ENCODE data around the gene DUSP8.

The DUSP8 gene

DNA sequence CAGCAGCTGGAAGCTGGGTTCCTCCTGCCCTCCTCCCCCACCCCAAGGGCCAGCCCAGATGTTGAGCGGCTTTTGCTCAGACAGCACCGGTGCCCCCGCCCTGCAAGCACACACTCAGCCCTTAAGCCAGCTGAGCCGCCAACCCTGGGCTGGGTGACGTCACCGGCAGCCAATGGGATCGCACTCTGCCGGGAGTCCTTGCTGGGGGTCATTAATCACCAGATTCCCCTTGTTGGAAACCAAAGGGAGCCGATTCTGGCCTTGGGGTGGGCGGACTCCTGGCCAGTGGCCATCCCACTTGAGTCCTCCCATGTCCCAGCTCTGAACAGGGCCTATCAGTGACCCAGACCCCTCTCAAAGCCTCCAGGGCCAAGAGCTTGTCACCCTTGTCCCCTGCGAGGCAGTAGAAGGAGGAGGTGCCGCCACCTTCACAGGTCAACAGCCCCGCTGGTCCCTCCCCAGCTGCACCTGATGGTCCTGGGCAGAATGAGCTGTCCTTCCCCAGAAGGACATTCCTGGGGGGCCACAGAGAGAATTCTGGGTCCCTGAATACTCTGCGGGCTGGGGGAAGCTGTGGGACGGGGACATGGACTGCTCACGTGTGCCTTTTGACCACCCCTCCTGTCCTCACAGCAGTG, 7.4 kb downstream of the DUSP8 start:
- no peak for DNase-seq

DNA sequence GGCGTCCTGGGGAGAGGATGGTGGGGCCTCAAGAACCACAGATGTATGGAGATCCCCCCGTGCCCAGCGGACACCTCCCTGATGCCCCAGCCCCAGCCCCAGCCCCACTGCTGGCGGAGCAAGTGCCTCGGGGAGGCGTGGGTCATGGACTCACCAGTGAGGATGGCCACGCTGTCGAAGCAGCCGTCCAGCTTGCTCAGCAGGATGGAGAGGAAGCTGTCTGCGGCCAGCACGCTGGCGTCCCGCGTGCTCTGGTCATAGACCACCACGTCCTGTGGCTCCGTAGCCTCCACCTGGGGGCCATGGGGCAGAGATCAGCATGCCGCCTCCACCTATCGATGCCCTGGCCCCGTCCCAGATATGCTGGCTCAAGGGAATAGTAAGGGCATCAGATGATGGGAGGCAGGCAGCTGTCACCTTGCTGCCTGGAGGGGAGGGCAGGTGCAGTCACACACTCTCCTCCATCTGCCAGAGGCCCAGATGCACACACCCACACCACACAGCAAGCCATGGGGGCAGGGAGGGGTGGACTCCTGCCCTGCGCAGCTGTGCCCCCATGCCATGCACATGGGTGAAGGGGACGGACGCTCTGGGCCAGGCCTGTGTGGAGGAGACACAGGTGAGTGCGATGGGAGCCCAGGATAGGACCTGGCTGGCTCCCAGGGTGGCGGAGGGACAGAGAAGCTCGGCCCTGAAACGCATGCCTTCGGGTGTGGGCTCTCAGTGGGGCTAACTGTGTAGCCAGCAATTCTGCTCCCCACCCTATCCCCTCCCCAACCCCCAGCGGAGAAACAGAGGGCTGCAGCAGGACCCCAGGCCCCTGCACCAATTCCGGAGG, 8.2 kb downstream of the DUSP8 start:
- no peak for DNase-seq

DNA sequence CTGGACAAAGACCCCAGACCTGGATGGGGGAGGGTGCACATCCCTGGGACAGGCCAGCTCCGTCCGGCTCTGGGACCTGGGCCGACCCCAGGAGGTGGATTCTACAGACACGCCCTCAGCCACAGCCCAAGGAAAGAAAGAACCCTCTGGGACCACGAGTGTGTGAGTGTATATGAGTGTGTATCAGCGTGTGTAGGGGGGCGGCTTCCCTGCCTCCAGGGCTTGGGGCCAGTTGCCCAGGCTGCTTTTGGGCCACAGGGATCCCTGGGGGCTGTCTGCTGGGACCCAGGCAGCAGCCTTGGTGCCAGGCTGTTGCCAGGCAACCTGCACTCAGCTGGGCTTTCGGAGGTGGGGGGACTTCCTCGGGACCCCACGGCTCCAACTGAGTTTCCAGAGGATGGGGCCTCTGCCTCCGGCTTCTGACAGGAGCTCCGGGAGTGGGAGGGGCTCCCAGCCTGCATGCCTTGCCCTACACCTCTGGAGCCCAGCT, 8.9 kb downstream of the DUSP8 start:
- no peak for DNase-seq

DNA sequence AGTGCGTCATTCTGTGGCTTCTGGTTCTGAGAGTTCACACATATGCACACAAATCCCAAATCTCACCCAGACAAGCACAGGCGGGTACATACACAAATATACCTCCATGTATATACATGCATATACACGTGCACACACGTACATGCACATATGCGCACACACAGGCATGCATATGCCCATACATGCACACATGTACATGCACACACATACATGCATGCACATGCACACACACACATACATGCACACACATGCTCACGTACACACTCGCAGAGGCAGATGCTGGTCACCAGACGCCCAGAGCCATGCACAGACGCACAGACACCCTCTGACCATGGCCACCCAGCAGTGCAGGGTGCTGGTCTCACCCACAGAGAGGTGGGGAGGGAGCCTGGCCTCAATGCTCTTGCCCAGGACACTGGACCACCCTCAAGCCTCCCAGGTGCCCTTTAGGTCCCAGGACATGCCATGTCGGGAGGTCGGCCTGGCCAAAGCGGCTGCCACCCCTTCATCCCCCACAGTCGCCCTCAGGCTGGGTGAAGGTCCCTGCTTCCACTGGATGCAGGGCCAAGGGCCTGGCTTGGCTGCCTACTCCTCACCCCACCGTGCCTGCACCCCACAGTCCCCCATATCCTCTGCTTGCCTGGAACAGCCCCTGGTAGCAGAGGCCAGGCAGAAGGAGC, 9.5 kb downstream of the DUSP8 start:
- DNase-seq, result no peak

DNA sequence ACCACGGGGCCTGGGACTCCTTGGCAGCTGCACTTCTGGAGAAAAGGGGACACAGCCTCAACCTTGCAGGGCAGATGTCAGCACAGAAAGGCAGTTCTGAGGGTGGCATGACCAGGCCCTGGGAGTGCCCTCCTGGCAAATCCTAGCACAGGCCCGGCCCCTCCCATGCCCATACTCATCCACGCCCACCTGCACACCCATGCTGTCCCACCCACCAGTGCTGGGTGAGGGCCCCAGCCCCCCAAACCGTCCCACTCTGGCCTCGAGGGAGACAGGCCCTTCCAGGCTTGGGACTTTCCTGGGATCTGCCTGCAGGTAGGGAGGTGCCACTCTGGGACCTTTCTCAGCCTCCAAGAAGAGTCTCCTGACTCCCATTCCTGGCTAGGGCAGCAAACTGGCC, 10.1 kb downstream of the DUSP8 start:
- no peak for DNase-seq

DNA sequence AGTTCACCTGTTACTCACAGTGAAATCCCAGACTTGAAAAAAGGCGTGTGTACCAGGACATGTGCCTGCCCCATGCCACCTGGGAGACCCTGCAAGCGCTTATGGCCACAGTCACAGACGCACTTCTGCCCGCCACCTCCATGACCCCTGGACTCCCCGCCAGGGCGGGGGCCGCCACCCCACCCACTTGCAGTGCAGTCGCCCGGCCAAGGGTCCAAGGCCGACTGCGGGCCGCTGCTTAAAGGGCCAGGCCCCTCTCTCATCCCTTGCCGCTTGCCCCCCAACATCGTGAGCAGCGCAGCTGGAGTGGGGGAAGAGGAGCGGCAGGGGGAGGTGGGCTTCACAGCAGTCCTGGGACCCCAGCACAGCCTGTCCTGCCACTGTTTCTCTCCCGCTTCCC, 10.8 kb downstream of the DUSP8 start:
- no peak for DNase-seq

DNA sequence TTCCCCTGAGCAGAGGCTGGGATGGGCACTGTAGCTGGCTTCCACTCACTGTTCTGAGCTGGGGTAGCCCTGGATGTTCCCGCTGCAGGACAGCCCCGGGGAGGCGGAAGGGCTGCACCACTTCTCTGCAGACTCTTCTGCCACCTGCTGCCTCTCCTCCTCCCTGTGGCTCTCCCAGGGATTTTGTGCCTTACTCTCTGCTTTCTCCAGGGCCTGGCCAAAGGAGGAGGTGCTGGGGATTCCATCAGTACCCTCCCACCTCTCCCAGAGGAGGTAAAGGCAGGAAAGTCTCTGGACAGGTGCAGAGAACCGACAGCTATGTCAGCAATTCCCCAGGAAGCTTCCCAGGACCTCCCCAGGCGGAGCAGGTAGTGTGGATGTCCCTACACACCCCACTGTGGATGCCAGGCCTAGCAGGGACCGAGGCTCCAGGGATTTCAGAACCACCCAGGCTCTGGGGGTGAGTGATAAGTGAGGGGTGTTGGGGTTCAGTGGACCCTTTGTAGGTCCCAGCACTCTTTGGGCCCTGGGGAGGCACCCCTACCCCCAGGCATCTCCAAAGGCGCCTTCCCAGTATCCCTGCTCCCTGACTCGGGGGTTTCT, 11.3 kb downstream of the DUSP8 start:
- DNase-seq, result no peak

GRCh38 chr11:1560002-1560648, 11.9 kb downstream of the DUSP8 start:
- DNase-seq, result no peak

DNA sequence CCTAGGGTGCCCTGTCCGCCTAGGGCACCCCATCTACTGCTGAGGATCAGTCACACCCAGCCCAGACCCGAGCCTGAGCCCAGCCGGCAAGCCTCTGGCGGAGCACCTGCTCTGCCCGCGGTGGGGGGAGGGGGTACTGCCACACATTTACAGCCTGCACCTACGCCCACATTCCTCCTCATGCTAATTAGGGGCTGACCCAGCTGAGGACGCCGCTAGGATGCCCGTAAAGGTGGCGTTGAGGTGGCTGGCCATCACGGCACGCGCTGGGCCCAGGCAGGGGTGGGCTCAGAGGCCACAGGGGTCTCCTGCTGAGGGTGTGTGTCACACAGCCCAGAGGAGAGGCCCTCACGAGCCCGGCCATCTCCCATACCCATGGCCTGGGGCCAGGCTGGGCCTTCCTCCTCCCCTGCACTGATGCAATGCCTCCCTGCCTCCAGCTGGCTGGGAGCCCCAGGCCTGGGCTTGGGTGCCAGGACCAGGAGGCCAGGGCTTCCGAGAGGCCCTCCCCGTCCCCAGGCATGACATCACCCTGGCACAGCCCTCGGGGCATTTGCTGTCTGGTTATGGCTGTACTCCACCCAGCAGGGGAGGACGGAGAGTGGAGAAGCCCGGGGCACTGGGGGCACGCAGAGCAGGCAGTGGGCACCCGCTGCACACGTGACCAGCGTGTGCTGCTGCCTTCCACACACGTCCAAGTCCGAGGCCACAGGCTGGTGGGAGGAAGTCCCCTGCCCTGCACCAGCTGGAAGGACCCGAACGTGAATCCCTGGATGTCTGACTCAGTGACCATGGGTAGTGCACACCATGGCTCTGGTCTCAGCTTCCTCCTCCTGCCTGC, 12.7 kb downstream of the DUSP8 start:
- peak; percentile 32 for DNase-seq

GRCh38 chr11:1558775-1559110, 13.3 kb downstream of the DUSP8 start:
- DNase-seq, result no peak

DNA sequence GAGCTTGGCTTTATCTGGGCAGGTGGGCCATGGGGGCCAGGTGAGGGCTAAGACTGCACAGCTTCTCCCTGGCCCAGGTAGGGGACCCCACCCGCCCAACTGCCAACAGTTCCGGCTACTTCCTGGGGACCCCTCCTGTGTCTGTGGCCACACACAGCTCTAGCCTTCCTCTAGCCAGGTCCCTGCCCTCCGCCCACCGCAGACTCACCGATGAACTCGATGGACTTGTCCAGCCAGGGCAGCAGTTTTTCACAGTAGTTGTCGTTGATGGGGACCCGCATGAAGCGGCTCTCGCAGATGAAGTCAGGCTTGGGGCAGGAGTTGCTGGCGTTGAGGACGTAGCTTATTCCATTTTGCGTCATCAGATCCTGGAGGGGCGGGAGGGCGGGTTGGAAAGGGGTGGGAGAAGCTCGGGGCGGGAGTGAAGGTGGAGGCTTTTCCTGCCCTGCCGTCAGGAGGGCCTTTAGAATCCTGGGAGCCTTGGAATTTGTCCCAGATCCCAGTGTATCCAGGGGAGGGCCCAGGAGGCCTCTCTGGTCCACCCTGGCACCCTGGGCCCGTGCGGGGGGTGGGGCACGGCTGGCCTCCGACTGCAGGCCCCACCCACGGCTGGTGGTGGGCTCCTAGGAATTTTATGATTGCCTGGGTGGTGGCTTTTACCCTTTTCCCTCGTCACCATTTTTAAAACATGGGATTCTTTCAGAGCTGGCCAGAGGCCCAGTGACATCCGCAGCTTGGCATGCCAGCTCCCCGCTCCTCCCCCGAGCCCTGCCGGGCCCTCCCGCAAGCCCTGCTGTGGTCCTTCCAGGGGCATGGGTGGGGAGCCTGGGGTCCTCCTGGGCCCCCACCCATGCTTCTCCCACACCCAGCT, 13.9 kb downstream of the DUSP8 start:
- no peak for DNase-seq

DNA sequence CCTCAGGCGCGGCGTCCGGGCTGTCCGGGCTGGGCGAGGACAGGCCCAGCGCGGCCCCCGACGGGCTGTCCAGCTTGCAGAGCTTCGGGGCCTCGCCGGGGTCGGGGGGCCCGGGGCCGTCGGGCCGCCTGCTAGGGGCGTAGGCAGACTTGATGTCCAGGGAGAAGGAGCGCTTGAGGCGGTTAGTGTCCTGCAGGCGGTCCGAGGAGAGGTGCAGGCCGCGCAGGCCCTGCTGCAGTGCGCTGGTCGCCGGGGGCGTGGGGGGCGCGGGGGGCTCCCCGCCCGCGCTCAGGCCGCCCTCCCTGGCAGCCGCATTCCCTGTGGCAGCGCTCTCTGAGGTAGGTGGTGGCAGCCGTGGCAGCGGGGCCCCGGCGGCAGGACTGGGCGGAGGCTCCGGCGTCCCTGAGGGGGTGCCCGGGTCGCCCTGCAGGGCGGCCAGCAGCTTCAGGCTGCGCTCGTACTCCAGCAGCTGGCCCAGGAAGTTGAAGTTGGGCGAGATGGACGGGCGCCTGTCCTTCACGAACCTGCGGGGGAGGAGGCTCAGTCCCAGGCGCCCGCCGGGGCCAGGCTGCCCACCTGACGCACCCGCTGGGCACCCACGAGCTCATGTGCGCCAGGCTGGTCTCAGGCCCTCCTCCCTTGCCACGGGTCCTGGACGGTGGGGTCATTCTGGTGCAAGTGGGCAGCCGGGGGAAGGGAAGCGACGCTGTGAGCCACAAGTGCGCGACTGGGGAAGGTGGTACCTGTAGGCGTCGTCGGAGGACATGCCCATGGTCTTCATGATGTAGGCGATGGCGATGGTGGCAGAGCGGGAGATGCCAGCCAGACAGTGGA, 14.8 kb downstream of the DUSP8 start:
- DNase-seq, result no peak

- DNase-seq, result no peak
Observed at GRCh38 chr11:1556278-1556902, 15.7 kb downstream of the DUSP8 start.

DNA sequence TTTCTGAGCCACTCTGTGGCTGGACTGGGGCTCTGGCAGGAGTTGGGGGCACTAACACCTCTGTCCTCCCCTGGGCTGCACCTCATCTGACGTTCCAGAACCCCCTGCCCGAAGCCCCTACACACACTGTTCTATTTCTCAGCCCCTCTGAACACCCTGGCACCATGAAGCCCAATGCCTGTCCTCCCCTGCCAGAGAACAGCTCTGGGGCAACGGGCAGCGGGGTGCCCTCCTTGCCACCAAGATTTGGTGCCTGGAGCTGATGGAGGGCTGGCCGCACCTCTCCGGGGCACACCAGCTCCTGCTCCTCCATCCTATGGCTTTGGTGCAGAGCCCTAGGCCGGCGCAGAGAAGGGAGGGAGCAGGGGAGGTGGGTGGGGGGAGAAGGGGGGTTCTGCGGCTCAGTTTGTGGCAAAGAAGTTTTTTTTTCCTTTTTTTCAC, 16.3 kb downstream of the DUSP8 start:
- DNase-seq, result no peak

DNA sequence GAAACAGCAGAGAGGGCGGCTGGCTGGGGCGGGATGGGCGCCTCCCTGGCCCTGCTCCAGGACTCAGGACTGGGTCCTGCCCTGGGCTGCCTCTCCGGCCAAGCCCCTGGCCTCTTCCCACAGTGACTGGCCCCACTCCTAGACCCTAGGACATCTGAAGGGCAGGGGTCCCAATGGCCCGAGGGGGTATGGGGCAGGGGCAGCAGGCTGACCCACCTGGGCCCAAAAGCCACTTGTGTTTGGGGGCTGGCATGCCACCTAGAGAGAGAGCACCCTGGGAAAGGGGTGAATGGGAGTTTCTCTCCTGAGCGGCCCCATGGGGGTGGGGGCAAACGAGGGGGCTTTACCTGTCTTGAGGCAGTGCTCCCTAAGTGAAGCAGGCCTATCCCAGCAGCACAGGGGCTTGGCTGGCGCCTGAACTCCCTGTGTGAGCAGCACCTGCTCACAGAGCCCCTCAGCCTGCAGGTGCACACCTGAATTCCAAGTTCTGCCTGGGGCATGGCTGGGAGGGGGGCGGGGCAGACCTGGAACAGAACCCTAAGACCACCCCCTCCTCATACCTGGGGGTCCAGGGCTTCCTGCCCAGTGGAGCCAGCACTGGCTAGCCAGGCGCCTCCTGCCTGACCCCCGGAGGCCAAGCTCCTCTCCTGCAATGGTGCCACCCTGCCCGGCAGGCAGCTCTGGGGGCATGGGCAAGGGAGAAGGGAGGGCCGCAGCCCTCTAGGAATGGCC, 16.9 kb downstream of the DUSP8 start:
- DNase-seq, result no peak

- peak; percentile 59 for DNase-seq
Observed at GRCh38 chr11:1553808-1554594, 18.1 kb downstream of the DUSP8 start.

DNA sequence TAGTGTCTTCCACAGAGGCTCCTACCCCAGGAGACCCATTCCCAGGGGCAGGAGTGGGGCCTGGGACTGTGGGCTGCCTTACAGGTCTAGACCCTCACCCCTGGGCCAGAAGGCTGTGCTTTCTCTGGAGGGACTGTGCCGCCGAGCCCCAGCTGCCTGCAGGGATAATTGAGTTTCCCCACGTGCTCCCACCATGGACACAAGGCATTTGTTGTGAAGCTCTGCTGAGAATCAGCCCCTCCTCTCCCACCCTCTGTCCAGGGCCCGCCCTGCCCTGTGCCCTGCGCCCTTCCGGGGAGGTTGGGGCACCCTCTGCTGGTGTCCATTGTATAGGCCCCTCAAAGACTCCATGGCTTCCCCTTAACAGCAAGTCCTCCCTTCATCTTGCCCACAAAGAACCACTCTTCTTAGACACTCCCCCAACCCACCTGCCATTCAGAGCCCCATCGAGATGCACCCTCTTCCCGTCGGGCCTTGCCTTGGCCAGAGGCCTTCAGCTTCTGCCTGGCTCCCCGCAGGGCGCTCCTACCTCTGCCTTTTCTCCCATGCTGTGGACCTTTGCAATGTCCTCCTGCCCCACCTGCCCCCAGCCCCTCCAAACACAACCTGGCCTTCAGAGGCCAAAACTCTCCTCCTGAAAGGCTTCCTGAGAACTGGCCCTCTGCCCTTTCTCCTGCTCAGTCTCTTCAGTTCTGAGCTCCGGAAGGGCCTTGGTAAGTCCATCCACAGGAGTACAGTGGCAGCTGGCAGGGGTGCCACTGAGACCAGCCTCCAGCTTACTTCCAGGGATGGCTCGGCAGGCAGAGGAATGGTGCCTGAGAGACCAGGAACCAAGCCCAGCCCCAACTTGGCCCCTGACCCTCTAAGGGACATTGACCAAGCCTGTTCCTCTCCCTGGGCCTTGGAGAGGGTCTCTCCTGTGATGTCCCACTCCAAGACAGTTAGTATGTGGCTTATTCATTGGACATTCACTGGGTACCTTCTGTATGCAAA, 22.4 kb downstream of the DUSP8 start:
- no peak for DNase-seq
